GM23338 (cell line): ENCODE results near the gene NIPAL1. TPM values are rescaled to one million over a fixed set of nuclear protein-coding genes. Genes with fewer than 3 reads are reported as not detected.

Experiments used
- ATAC-seq: fragments of 200-7000 bp; cut with Tn5 transposase; 3 replicates; pipeline ENCODE4 v1.9.1; 2020
- DNase-seq: peaks from one replicate; pipeline ENCODE4 v3.0.0-alpha.2; 2015; ENCODE audit warnings: low spot score
- H2AFZ ChIP-seq: fragments of 200-600 bp; sonication (generic); 2 replicates; pipeline ENCODE4 v1.8.0; 2016; ENCODE audit warnings: antibody characterized with exemption, mild to moderate bottlenecking, moderate library complexity
- H3F3A ChIP-seq: fragments of 200-600 bp; sonication (generic); replicated peaks from 2 replicates; pipeline ENCODE4 v1.8.0; 2017; ENCODE audit warnings: antibody characterized with exemption, mixed run types, low read depth
- H3K27ac ChIP-seq: fragments of 200-600 bp; sonication (generic); 2 replicates; pipeline ENCODE4 v1.6.1; 2016; ENCODE audit warnings: low read depth
- H3K27me3 ChIP-seq: fragments of 200-600 bp; sonication (generic); 2 replicates; pipeline ENCODE4 v1.8.0; 2016; ENCODE audit warnings: mild to moderate bottlenecking, mixed run types, moderate library complexity; ENCODE audit not compliant: insufficient read depth
- H3K36me3 ChIP-seq: fragments of 200-600 bp; sonication (generic); 2 replicates; pipeline ENCODE4 v1.8.0; 2016; ENCODE audit warnings: mild to moderate bottlenecking; ENCODE audit not compliant: insufficient read depth
- H3K4me1 ChIP-seq: fragments of 200-600 bp; sonication (generic); 2 replicates; pipeline ENCODE4 v1.8.0; 2016; ENCODE audit warnings: mild to moderate bottlenecking, moderate library complexity; ENCODE audit not compliant: insufficient read depth
- H3K4me2 ChIP-seq: fragments of 200-600 bp; sonication (generic); 2 replicates; pipeline ENCODE4 v1.7.1; 2017; ENCODE audit warnings: mixed run types
- H3K4me3 ChIP-seq: fragments of 200-600 bp; sonication (generic); 2 replicates; pipeline ENCODE4 v1.6.1; 2016; ENCODE audit warnings: mixed run types
- H3K79me2 ChIP-seq: fragments of 200-600 bp; sonication (generic); replicated peaks from 2 replicates; pipeline ENCODE4 v1.8.0; 2017; ENCODE audit warnings: mild to moderate bottlenecking; ENCODE audit not compliant: insufficient read depth
- H3K9me2 ChIP-seq: fragments of 200-600 bp; sonication (generic); 2 replicates; pipeline ENCODE4 v1.8.0; 2017; ENCODE audit not compliant: insufficient read depth
- H4K20me1 ChIP-seq: fragments of 200-600 bp; sonication (generic); replicated peaks from 2 replicates; pipeline ENCODE4 v1.8.0; 2017; ENCODE audit warnings: mild to moderate bottlenecking; ENCODE audit not compliant: insufficient read depth
- H3K27ac Mint-ChIP-seq: 2 replicates; pipeline ENCODE4 v1.8.0; 2020; ENCODE audit warnings: inconsistent platforms, mild to moderate bottlenecking, moderate library complexity, mixed read lengths
- H3K27me3 Mint-ChIP-seq: 3 replicates; pipeline ENCODE4 v1.8.0; 2022; ENCODE audit warnings: low read depth, mild to moderate bottlenecking, moderate library complexity, mixed read lengths, inconsistent platforms; ENCODE audit not compliant: insufficient read depth, poor library complexity
- H3K36me3 Mint-ChIP-seq: 3 replicates; pipeline ENCODE4 v1.8.0; 2021; ENCODE audit warnings: low read depth, mild to moderate bottlenecking, inconsistent platforms, moderate library complexity, mixed read lengths
- H3K4me1 Mint-ChIP-seq: 3 replicates; pipeline ENCODE4 v1.8.0; 2020; ENCODE audit warnings: mild to moderate bottlenecking, inconsistent platforms, mixed read lengths
- H3K4me3 Mint-ChIP-seq: 3 replicates; pipeline ENCODE4 v1.8.0; 2021; ENCODE audit warnings: moderate library complexity, mild to moderate bottlenecking, inconsistent platforms, mixed read lengths
- H3K9me3 Mint-ChIP-seq: 3 replicates; pipeline ENCODE4 v1.8.0; 2020; ENCODE audit warnings: moderate library complexity, mild to moderate bottlenecking, inconsistent platforms, mixed read lengths
- CREB1 ChIP-seq: fragments of 250-450 bp; sonication (Bioruptor Pico); IDR thresholded peaks from 2 replicates; pipeline ENCODE4 v1.5.0; 2020; ENCODE audit warnings: low read depth, mild to moderate bottlenecking, moderate library complexity
- CTCF ChIP-seq, 2 experiments: fragments of 200-600 bp in 1 of 2; sonication (generic) in 1 of 2; conservative IDR thresholded peaks; 2 replicates each; pipeline versions ENCODE4 v1.5.1 to v1.6.1; 2016 to 2017; ENCODE audit warnings: antibody characterized with exemption in 2 of 2, low read depth in 2 of 2, mild to moderate bottlenecking in 2 of 2, moderate library complexity in 1 of 2
- EZH2 ChIP-seq: fragments of 200-600 bp; sonication (generic); IDR thresholded peaks from one replicate; pipeline ENCODE4 v1.8.0; 2017; ENCODE audit warnings: antibody characterized with exemption, mild to moderate bottlenecking, low read depth; ENCODE audit not compliant: unreplicated experiment
- JUNB ChIP-seq: IDR thresholded peaks from one replicate; pipeline ENCODE4 v1.6.1; 2016; ENCODE audit warnings: antibody characterized with exemption; ENCODE audit not compliant: unreplicated experiment
- POLR2AphosphoS5 ChIP-seq: IDR thresholded peaks from 2 replicates; pipeline ENCODE4 v1.6.1; 2016; ENCODE audit warnings: antibody characterized with exemption, low read depth
- REST ChIP-seq: IDR thresholded peaks from one replicate; pipeline ENCODE4 v1.6.1; 2018; ENCODE audit warnings: antibody characterized with exemption; ENCODE audit not compliant: unreplicated experiment
- STAT1 ChIP-seq: IDR thresholded peaks from one replicate; pipeline ENCODE4 v1.6.1; 2016; ENCODE audit warnings: antibody characterized with exemption; ENCODE audit not compliant: unreplicated experiment
- ZNF114 ChIP-seq: fragments of 250-450 bp; sonication (Bioruptor Pico); IDR thresholded peaks from 2 replicates; pipeline ENCODE4 v1.5.0; 2020; ENCODE audit warnings: mild to moderate bottlenecking, moderate library complexity
- ZNF462 ChIP-seq: fragments of 250-450 bp; sonication (Bioruptor Pico); IDR thresholded peaks from 2 replicates; pipeline ENCODE4 v1.5.0; 2020; ENCODE audit warnings: mild to moderate bottlenecking, moderate library complexity
- polyA plus RNA-seq: library from polyadenylated mRNA; unstranded; fragments of >200 nt; fragmentation: Nextera tagmentation; extraction: Ambion mirVana; gene quantifications from 2 replicates; pipeline ENCODE4 v1.2.1, GENCODE V29; 2016
- total RNA-seq: library from RNA; depleted of rRNA; stranded (reverse); fragments of >200 nt; shearing (Covaris generic); gene quantifications from 2 replicates; pipeline ENCODE4 v1.2.3, GENCODE V29; 2014

NIPAL1 gene
- total and polyA plus RNA-seq, 2 experiments from 2014 or later = 5.3 to 8.2 TPM

- no peaks in the 10 kb centered on the region for H3K36me3 Mint-ChIP-seq
- H3F3A ChIP-seq = no peaks in the 10 kb centered on the region
- ATAC-seq = no peak
- no peaks in the 10 kb centered on the region for H3K27me3 ChIP-seq
- H3K4me3 Mint-ChIP-seq = no peak overlapping the region
- no peaks in the 10 kb centered on the region for H3K4me1 ChIP-seq
- H3K36me3 ChIP-seq = no peaks in the 10 kb centered on the region
- no peak overlapping the region for H3K4me3 ChIP-seq
- no peak overlapping the region for H2AFZ ChIP-seq
- H4K20me1 ChIP-seq = no peaks in the 10 kb centered on the region
- TF ChIP-seq POLR2AphosphoS5 = no peak
- TF ChIP-seq STAT1 = no peak
- TF ChIP-seq JUNB = no peak
- no peak for TF ChIP-seq CTCF (conservative IDR thresholded peaks at IDR 0.05; ENCODE audit: low read depth in 2 of 2)
- TF ChIP-seq ZNF114 (CRISPR knock-in tag) = no peak
- no peak for TF ChIP-seq ZNF462
- no peak for TF ChIP-seq CREB1 (CRISPR knock-in tag)
- no peak for TF ChIP-seq EZH2
- no peak for TF ChIP-seq REST
- H3K4me1 Mint-ChIP-seq = no peaks in the 10 kb centered on the region
- peaks cover 6% of the 10 kb centered on the region for H3K27me3 Mint-ChIP-seq
- no peaks in the 10 kb centered on the region for H3K9me3 Mint-ChIP-seq
- DNase-seq = no peak
- H3K79me2 ChIP-seq = no peaks in the 10 kb centered on the region
- no peak overlapping the region for H3K27ac Mint-ChIP-seq
- H3K9me2 ChIP-seq = no peaks in the 10 kb centered on the region
- no peak overlapping the region for H3K4me2 ChIP-seq
- H3K27ac ChIP-seq = no peak overlapping the region
Observed at GRCh38 chr4:48074657-48075056, 58.1 kb downstream of the NIPAL1 start.
